HepG2 (cell line): ENCODE results near the gene NT5C3B. TPM values are rescaled to one million over a fixed set of nuclear protein-coding genes. Genes with fewer than 3 reads are reported as not detected.
A peak's percentile ranks its signal among the peaks of the same experiment; 100 is the strongest.

Source experiments
- CHCHD3 ChIP-seq: sonication (generic); formaldehyde crosslinking; IDR thresholded peaks from 2 replicates; pipeline ENCODE4 v1.8.0; 2022; ENCODE audit warnings: mild to moderate bottlenecking, missing genetic modification reagents, moderate library complexity
- ELF3 ChIP-seq: IDR thresholded peaks from 2 replicates; pipeline ENCODE4 v1.6.1; 2016; ENCODE audit warnings: missing genetic modification reagents, missing compliant biosample characterization
- FOXA3 ChIP-seq: IDR thresholded peaks from 2 replicates; pipeline ENCODE4 v1.6.1; 2016; ENCODE audit warnings: missing genetic modification reagents, missing compliant biosample characterization
- FOXO1 ChIP-seq: sonication (generic); formaldehyde crosslinking; IDR thresholded peaks from 2 replicates; pipeline ENCODE4 v1.4.0; 2020; ENCODE audit warnings: missing genetic modification reagents
- MEF2D ChIP-seq: sonication (generic); formaldehyde crosslinking; IDR thresholded peaks from 2 replicates; pipeline ENCODE4 v1.5.1; 2020; ENCODE audit warnings: mild to moderate bottlenecking, missing genetic modification reagents
- REXO4 ChIP-seq: sonication (generic); formaldehyde crosslinking; IDR thresholded peaks from 2 replicates; pipeline ENCODE4 v1.8.0; 2022; ENCODE audit warnings: missing genetic modification reagents, mild to moderate bottlenecking, borderline replicate concordance
- SMAD1 ChIP-seq: sonication (generic); formaldehyde crosslinking; IDR thresholded peaks from 2 replicates; pipeline ENCODE4 v1.4.0; 2020; ENCODE audit warnings: missing genetic modification reagents, low read depth, mild to moderate bottlenecking, borderline replicate concordance
- YEATS2 ChIP-seq: sonication (generic); formaldehyde crosslinking; IDR thresholded peaks from 2 replicates; pipeline ENCODE4 v1.4.0; 2020; ENCODE audit warnings: missing genetic modification reagents, borderline replicate concordance
- ZC3H4 ChIP-seq: sonication (generic); formaldehyde crosslinking; IDR thresholded peaks from 2 replicates; pipeline ENCODE4 v1.4.0; 2020; ENCODE audit warnings: missing genetic modification reagents, borderline replicate concordance
- ZNF101 ChIP-seq: sonication (generic); formaldehyde crosslinking; IDR thresholded peaks from 2 replicates; pipeline ENCODE4 v1.4.0; 2020; ENCODE audit warnings: mild to moderate bottlenecking, low read depth, missing genetic modification reagents, borderline replicate concordance
- ZNF224 ChIP-seq: sonication (generic); formaldehyde crosslinking; IDR thresholded peaks from 2 replicates; pipeline ENCODE4 v1.5.0; 2020; ENCODE audit warnings: mild to moderate bottlenecking, missing genetic modification reagents
- ZNF567 ChIP-seq: sonication (generic); formaldehyde crosslinking; IDR thresholded peaks from 2 replicates; pipeline ENCODE4 v1.8.1; 2023; ENCODE audit warnings: mild to moderate bottlenecking, missing genetic modification reagents, borderline replicate concordance
- polyA plus RNA-seq, 8 experiments: library from polyadenylated mRNA; depleted of rRNA in 3 of 8; stranded (reverse) in 7 of 8; unstranded in 1 of 8; fragments of >200 nt; fragmentation: Illumina TruSeq in 4 of 8; extraction: Trizol in 4 of 8; gene quantifications; 2 replicates each; pipeline versions ENCODE4 v1.2.1 to v1.2.3, GENCODE V29; 2011 to 2016; ENCODE audit warnings: low read depth in 4 of 8, missing spikeins in 1 of 8, mixed read lengths in 1 of 8; ENCODE audit not compliant: insufficient read depth in 1 of 8
- total RNA-seq, 5 experiments: library from RNA; depleted of rRNA; stranded (reverse); fragments of >200 nt; fragmentation: Illumina TruSeq; extraction: Trizol; gene quantifications; 2 replicates each; pipeline ENCODE4 v1.2.3, GENCODE V29; 2016; ENCODE audit warnings: low read depth in 1 of 5
- TF ChIP-seq, protein P1 (sequence below): IDR thresholded peaks from 2 replicates; pipeline ENCODE4 v1.4.0; 2020; ENCODE audit warnings: mild to moderate bottlenecking, missing genetic modification reagents
- TF ChIP-seq, protein P2 (sequence below): sonication (generic); formaldehyde crosslinking; IDR thresholded peaks from 2 replicates; pipeline ENCODE4 v1.4.0; 2020; ENCODE audit warnings: missing genetic modification reagents
- TF ChIP-seq, protein P3 (sequence below): sonication (generic); formaldehyde crosslinking; IDR thresholded peaks from 2 replicates; pipeline ENCODE4 v1.5.0; 2020; ENCODE audit warnings: mild to moderate bottlenecking, missing genetic modification reagents, borderline replicate concordance

Gene NT5C3B
- total and polyA plus RNA-seq, 2 of the 13 experiments (the other 11 are each of a cell fraction or from before 2014, with no cell fraction given), result 104 to 126 TPM

DNA sequence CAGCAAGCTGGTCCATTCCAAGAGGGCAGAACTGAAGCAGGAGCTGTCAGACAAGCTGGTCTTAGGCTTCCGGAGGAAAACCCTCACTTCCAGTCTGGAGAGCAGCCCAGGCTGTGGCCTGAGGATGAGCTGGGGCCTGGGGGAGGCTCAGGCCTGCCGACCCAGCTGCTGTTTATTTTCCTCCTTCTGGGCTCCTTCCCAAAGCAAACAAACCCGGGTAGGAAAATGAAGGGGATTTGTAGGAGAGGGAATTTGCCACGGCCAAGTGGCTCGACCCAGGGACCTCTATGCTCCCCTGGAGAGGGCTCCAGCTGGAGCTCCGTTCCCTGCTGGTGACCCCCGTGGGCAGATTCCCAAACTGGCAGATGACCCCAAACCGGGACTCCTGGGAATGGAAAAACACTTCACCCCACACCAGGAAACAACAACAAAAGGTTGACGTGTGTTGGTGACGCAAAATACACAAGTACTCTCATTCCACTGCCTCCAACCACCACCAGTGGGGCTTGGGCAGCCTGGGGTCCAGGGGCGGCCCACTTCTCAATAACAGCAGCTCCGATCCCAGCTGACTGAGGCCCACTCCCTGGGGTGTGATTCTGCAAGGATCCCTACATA lies 58.4 kb downstream of the NT5C3B start (continued):
- TF ChIP-seq YEATS2 (CRISPR knock-in tag), result peak; percentile 42; the same call in 1 of the 2 replicates
- peak; percentile 77 for TF ChIP-seq FOXO1 (CRISPR knock-in tag)
- TF ChIP-seq ZC3H4 (CRISPR knock-in tag), result no peak
- TF ChIP-seq ZNF567 (CRISPR knock-in tag), result no peak
- no peak for TF ChIP-seq CHCHD3 (CRISPR knock-in tag)
- TF ChIP-seq ELF3, result peak; percentile 77
- TF ChIP-seq, protein P1, sequence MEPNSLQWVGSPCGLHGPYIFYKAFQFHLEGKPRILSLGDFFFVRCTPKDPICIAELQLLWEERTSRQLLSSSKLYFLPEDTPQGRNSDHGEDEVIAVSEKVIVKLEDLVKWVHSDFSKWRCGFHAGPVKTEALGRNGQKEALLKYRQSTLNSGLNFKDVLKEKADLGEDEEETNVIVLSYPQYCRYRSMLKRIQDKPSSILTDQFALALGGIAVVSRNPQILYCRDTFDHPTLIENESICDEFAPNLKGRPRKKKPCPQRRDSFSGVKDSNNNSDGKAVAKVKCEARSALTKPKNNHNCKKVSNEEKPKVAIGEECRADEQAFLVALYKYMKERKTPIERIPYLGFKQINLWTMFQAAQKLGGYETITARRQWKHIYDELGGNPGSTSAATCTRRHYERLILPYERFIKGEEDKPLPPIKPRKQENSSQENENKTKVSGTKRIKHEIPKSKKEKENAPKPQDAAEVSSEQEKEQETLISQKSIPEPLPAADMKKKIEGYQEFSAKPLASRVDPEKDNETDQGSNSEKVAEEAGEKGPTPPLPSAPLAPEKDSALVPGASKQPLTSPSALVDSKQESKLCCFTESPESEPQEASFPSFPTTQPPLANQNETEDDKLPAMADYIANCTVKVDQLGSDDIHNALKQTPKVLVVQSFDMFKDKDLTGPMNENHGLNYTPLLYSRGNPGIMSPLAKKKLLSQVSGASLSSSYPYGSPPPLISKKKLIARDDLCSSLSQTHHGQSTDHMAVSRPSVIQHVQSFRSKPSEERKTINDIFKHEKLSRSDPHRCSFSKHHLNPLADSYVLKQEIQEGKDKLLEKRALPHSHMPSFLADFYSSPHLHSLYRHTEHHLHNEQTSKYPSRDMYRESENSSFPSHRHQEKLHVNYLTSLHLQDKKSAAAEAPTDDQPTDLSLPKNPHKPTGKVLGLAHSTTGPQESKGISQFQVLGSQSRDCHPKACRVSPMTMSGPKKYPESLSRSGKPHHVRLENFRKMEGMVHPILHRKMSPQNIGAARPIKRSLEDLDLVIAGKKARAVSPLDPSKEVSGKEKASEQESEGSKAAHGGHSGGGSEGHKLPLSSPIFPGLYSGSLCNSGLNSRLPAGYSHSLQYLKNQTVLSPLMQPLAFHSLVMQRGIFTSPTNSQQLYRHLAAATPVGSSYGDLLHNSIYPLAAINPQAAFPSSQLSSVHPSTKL (CRISPR knock-in tag), result peak; percentile 81
- no peak for TF ChIP-seq ZNF101 (CRISPR knock-in tag)
- TF ChIP-seq, protein P2, sequence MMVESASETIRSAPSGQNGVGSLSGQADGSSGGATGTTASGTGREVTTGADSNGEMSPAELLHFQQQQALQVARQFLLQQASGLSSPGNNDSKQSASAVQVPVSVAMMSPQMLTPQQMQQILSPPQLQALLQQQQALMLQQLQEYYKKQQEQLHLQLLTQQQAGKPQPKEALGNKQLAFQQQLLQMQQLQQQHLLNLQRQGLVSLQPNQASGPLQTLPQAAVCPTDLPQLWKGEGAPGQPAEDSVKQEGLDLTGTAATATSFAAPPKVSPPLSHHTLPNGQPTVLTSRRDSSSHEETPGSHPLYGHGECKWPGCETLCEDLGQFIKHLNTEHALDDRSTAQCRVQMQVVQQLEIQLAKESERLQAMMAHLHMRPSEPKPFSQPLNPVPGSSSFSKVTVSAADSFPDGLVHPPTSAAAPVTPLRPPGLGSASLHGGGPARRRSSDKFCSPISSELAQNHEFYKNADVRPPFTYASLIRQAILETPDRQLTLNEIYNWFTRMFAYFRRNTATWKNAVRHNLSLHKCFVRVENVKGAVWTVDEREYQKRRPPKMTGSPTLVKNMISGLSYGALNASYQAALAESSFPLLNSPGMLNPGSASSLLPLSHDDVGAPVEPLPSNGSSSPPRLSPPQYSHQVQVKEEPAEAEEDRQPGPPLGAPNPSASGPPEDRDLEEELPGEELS (CRISPR knock-in tag), result peak; percentile 83
- no peak for TF ChIP-seq REXO4 (CRISPR knock-in tag)
- TF ChIP-seq FOXA3 (CRISPR knock-in tag), result peak; percentile 89
- TF ChIP-seq, protein P3, sequence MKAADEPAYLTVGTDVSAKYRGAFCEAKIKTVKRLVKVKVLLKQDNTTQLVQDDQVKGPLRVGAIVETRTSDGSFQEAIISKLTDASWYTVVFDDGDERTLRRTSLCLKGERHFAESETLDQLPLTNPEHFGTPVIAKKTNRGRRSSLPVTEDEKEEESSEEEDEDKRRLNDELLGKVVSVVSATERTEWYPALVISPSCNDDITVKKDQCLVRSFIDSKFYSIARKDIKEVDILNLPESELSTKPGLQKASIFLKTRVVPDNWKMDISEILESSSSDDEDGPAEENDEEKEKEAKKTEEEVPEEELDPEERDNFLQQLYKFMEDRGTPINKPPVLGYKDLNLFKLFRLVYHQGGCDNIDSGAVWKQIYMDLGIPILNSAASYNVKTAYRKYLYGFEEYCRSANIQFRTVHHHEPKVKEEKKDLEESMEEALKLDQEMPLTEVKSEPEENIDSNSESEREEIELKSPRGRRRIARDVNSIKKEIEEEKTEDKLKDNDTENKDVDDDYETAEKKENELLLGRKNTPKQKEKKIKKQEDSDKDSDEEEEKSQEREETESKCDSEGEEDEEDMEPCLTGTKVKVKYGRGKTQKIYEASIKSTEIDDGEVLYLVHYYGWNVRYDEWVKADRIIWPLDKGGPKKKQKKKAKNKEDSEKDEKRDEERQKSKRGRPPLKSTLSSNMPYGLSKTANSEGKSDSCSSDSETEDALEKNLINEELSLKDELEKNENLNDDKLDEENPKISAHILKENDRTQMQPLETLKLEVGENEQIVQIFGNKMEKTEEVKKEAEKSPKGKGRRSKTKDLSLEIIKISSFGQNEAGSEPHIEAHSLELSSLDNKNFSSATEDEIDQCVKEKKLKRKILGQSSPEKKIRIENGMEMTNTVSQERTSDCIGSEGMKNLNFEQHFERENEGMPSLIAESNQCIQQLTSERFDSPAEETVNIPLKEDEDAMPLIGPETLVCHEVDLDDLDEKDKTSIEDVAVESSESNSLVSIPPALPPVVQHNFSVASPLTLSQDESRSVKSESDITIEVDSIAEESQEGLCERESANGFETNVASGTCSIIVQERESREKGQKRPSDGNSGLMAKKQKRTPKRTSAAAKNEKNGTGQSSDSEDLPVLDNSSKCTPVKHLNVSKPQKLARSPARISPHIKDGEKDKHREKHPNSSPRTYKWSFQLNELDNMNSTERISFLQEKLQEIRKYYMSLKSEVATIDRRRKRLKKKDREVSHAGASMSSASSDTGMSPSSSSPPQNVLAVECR (CRISPR knock-in tag), result peak; percentile 77; the same call in 1 of the 2 replicates
- TF ChIP-seq ZNF224 (CRISPR knock-in tag), result no peak
- peak; percentile 1; the same call in 1 of the 2 replicates for TF ChIP-seq MEF2D (CRISPR knock-in tag)
- 0 out of 2 replicates have a peak, but pooled peaks have one; percentile 29 for TF ChIP-seq SMAD1 (CRISPR knock-in tag)
